Measurements from ENCODE around the gene BBX. TPM values are rescaled to one million over a fixed set of nuclear protein-coding genes. Genes with fewer than 3 reads are reported as not detected.
"Not testable (repeated sequence)": the region's sequence is repeated elsewhere in the genome, so short reads cannot be mapped to it uniquely, and the experiment has no call there.

Gene BBX
- total RNA-seq, 1 donor from 2014 or later, result 51.6 TPM

DNA sequence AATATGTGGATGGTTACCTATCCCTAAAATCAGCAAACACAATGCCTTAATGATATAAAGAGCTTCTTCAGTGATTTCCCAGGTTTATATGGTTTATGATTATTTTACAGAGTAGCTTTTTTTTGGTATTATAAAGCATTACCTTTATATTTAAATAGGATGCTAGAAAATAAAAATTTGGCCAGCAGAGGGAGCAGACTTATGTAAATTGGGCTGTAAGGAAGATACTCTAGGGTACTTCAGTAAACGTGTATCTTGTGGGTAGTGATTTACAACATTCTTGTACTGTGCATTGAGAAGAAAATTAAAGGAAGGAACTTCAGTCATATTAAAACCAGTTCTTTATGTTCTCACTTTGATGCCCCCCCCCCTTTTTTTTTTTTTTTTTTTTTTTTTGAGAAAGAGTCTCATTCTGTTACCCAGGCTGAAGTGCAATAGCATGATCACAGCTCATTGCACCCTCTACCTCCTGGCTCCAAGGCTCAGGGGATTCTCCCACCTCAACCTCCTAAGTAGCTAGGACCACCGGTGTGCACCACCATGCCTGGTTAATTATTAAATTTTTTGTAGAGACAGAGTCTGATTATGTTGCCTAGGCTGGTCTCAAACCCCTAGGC, 167.9 kb downstream of the BBX start:
- H3K27me3 Mint-ChIP-seq (ENCODE audit: low read depth), result no peaks in the 10 kb centered on the region
- peaks cover 10% of the 10 kb centered on the region for H3K4me1 Mint-ChIP-seq
- H3K4me3 Mint-ChIP-seq, result peak overlapping the region; percentile 2
- TF ChIP-seq CTCF (conservative IDR thresholded peaks at IDR 0.05), result peak; percentile 70
- H3K9me3 Mint-ChIP-seq, result no peaks in the 10 kb centered on the region
- no peak overlapping the region for H3K27ac Mint-ChIP-seq (ENCODE audit: unreplicated experiment)
- no peak for DNase-seq (ENCODE audit: low read depth, low spot score)
- no peaks in the 10 kb centered on the region for H3K36me3 Mint-ChIP-seq (ENCODE audit: low read depth)

GRCh38 chr3:107691984-107692383, 169.2 kb downstream of the BBX start:
- H3K27me3 Mint-ChIP-seq (ENCODE audit: low read depth); H3K27ac Mint-ChIP-seq (ENCODE audit: unreplicated experiment); H3K4me1 Mint-ChIP-seq; H3K36me3 Mint-ChIP-seq (ENCODE audit: low read depth); DNase-seq (ENCODE audit: low read depth, low spot score); H3K9me3 Mint-ChIP-seq; H3K4me3 Mint-ChIP-seq: not testable (repeated sequence)

DNA sequence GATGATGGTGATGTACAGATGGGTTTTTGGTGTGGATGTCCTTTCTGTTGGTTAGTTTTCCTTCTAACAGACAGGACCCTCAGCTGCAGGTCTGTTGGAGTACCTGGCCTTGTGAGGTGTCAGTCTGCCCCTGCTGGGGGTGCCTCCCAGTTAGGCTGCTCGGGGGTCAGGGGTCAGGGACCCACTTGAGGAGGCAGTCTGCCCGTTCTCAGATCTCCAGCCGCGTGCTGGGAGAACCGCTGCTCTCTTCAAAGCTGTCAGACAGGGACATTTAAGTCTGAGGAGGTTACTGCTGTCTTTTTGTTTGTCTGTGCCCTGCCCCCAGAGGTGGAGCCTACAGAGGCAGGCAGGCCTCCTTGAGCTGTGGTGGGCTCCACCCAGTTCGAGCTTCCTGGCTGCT, 174.6 kb downstream of the BBX start:
- not testable (repeated sequence) for H3K9me3 Mint-ChIP-seq; H3K36me3 Mint-ChIP-seq (ENCODE audit: low read depth); H3K27me3 Mint-ChIP-seq (ENCODE audit: low read depth); DNase-seq (ENCODE audit: low read depth, low spot score)
- Mint-ChIP-seq H3K27ac (ENCODE audit: unreplicated experiment) (peak overlapping the region; percentile 35), H3K4me1 (peaks cover 23% of the 10 kb centered on the region), H3K4me3 (peak overlapping the region; percentile 90)

GRCh38 chr3:107697855-107698254, 175.1 kb downstream of the BBX start:
- H3K27me3 Mint-ChIP-seq (ENCODE audit: low read depth); H3K36me3 Mint-ChIP-seq (ENCODE audit: low read depth); H3K9me3 Mint-ChIP-seq: not testable (repeated sequence)
- Mint-ChIP-seq H3K27ac (ENCODE audit: unreplicated experiment) (peak overlapping the region; percentile 99), H3K4me3 (peak overlapping the region; percentile 90), H3K4me1 (peaks cover 28% of the 10 kb centered on the region)
- DNase-seq (ENCODE audit: low read depth, low spot score), result peak; percentile 20

GRCh38 chr3:107699682-107700081, 176.9 kb downstream of the BBX start:
- H3K4me1 Mint-ChIP-seq, result peaks cover 32% of the 10 kb centered on the region
- H3K9me3 Mint-ChIP-seq, result no peaks in the 10 kb centered on the region
- no peak overlapping the region for H3K27ac Mint-ChIP-seq (ENCODE audit: unreplicated experiment)
- H3K27me3 Mint-ChIP-seq (ENCODE audit: low read depth), result no peaks in the 10 kb centered on the region
- no peak overlapping the region for H3K4me3 Mint-ChIP-seq
- DNase-seq (ENCODE audit: low read depth, low spot score), result no peak
- peaks cover 6% of the 10 kb centered on the region for H3K36me3 Mint-ChIP-seq (ENCODE audit: low read depth)
- no peak for TF ChIP-seq CTCF (conservative IDR thresholded peaks at IDR 0.05)

GRCh38 chr3:107701299-107701698, 178.5 kb downstream of the BBX start:
- TF ChIP-seq CTCF (conservative IDR thresholded peaks at IDR 0.05), result no peak
- Mint-ChIP-seq H3K9me3 (no peaks in the 10 kb centered on the region), H3K4me3 (no peak overlapping the region), H3K27ac (ENCODE audit: unreplicated experiment) (peak overlapping the region; percentile 54), H3K27me3 (ENCODE audit: low read depth) (no peaks in the 10 kb centered on the region), H3K36me3 (ENCODE audit: low read depth) (peaks cover 6% of the 10 kb centered on the region), H3K4me1 (peaks cover 35% of the 10 kb centered on the region)
- no peak for DNase-seq (ENCODE audit: low read depth, low spot score)

DNA sequence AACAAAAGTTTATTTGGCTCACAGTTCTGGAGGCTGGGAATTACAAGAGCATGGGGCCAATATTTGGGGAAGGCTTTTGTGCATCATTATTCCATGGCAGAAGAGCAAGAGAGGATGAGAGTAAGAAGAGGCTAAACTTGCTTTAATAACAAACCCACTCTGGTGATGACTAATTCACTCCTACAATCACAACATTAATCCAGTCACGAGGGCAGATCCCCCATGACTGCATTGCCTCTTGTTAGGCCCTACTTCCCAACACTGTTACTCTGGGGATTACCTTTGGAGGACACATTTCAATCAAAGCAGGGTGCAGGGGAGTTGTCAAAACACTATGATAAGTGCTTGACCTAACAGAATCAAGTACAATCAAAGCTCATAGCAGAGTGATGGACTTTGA, 181.7 kb downstream of the BBX start:
- Mint-ChIP-seq H3K9me3 (no peaks in the 10 kb centered on the region), H3K27ac (ENCODE audit: unreplicated experiment) (no peak overlapping the region), H3K4me3 (no peak overlapping the region), H3K27me3 (ENCODE audit: low read depth) (no peaks in the 10 kb centered on the region), H3K36me3 (ENCODE audit: low read depth) (no peaks in the 10 kb centered on the region), H3K4me1 (peaks cover 28% of the 10 kb centered on the region)
- DNase-seq (ENCODE audit: low read depth, low spot score), result no peak
- no peak for TF ChIP-seq CTCF (conservative IDR thresholded peaks at IDR 0.05)
